ENCODE results near the gene ATP9B.
"Not testable (repeated sequence)": the region's sequence is repeated elsewhere in the genome, so short reads cannot be mapped to it uniquely, and the experiment has no call there.

The ATP9B gene

DNA sequence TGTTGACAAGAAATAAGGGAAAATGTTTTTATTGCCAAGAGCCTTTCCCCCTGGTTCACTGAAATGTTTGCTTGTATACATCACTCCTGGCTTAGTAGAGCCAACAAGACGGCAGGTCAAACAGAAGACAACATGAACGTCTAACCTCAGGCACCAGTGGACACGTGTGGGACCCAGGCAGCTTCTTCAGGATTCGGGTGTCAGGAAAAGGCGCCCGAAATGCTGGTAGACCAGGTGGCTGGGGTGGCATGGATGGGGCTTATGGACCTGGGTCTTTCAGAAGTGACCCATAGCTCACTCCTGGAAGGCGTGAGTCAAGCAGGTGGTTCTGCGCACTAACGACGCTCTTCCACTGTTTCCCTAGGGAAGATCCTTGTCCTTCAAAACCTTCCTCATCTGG lies 303.3 kb downstream of the ATP9B start:
- no peak for DNase-seq

DNA sequence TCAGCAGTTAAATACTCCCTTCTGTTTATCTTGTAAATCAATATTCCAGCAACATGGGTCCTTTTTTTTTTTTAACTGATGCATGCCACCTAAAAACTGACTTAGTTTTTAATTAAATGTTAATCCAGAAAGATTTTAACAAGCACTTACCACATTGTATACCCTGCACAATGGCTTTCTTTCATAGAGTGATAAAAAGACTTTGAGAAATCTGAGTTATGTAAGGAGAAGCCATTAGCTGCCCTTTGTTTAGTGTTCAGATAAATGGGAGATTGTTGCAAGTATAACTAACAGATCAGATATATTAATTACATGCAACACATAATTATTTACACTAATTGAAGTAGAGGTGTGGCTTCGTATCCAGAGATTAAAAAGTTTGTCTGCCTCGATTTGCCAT lies 303.8 kb downstream of the ATP9B start:
- no peak for DNase-seq

- no peak for DNase-seq
Measured at GRCh38 chr18:79373736-79374135, 304.5 kb downstream of the ATP9B start.

DNA sequence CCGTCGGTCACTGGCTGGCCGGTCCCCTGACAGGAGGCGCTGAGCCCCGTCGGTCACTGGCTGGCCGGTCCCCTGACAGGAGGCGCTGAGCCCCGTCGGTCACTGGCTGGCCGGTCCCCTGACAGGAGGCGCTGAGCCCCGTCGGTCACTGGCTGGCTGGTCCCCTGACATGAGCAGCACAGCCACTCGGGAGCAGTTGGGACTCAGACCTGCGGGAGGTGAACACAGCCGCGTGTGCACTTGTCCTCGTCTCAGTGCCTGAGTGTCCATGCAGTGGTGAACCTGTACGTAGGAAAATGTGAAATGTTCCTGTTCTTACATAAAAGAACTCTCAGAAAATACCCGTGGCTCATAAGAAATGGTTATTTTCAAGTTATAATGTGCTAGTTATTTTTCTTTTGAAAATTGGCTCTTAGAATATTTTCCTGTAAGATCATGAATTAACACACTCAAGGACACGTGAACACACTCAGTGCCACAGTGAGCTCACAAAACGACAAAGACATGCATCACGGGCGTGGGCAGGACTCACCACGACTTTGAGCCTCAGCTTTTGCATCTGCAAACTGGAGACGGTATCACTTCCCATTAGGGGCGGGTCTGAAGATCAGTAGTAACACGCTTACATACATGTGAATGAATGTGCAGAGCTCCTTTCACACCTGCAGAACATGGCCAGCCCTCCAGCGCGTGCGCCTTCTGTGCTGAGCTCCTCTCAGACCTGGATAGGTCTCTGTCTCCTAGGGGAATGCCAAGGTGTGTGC lies 305.4 kb downstream of the ATP9B start:
- no peak for DNase-seq

- DNase-seq = no peak
Measured at GRCh38 chr18:79375441-79376154, 306.4 kb downstream of the ATP9B start.

DNA sequence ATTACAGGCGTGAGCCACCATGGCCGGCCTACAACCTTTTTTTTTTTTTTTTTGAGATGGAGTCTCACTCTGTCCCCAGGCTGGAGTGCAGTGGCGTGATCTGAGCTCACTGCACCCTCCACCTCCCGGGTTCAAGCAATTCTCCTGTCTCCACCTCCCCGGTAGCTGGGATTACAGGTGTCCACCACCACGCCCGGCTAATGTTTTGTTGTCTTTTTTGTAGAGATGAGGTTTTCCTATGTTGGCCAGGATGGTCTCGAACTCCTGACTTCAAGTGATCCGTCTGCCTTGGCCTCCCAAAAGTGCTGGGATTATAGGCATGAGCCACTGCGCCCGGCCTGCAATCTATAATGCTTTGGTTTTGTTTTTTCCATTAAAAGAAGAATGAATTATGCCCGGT lies 307.5 kb downstream of the ATP9B start:
- not testable (repeated sequence) for DNase-seq

DNA sequence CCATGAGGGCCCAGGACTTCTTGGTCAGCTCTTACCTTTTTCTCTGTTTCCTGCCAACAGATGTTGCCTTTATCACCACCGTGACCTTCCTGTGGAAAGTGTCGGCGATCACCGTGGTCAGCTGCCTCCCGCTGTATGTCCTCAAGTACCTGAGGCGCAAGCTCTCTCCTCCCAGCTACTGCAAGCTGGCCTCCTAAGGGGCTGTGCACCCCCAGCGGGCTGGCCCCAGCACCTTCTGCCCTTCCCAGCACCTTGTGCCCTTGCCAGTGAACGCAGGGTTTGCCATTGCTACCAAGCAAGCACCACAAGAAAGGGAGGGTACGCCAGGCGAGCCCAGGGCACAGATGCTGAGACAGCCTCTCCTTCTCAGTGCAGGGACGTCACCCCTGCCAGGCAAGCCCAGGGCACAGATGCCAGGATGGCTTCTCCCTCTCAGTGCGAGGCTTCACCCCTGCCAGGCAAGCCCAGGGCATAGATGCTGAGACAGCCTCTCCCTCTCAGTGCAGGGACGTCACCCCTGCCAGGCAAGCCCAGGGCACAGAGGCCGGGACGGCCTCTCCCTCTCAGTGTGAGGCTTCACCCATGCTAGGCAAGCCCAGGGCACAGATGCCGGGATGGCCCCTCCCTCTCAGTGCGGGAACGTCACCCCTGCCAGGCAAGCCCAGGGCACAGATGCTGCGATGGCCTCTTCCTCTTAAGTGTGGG lies 308.1 kb downstream of the ATP9B start:
- DNase-seq = no peak

GRCh38 chr18:79378536-79379250 lies 309.5 kb downstream of the ATP9B start:
- peak; percentile 85 for DNase-seq

DNA sequence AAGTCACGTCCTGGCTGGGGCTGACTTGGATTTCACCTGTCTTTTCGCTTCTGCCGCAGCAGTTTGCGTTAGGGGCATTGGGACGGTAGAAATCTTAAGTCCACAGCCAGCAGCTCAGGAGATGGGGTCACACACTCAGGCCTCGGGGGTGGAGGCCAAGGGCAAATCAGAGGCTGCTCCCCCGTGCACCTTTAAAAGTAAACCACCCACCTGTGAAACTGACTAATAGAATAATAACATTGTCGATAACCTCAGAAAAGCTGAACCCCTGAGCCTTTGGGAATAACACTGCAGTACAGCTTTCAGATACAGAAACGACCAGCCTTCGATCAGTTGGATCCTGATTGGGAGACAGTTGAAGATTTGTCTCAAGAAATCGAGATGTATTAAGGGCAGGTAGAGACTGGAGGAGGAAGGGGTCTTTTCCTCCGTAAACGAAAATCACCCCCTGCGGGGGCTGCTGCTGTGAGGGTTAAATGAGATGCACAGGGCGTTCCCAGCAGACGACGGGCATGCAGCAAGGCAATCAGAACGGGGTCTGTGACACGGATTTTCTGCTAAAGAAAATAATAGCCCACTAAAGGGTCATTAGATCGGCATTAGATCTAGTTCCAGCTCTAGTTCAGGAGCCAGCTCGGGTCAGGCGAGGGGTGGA lies 310.2 kb downstream of the ATP9B start:
- DNase-seq = no peak

- DNase-seq = no peak
Measured at GRCh38 chr18:79379931-79380815, 311.0 kb downstream of the ATP9B start.

GRCh38 chr18:79380816-79381806 lies 311.9 kb downstream of the ATP9B start:
- DNase-seq = peak; percentile 71

GRCh38 chr18:79381811-79382311 lies 312.7 kb downstream of the ATP9B start:
- DNase-seq = no peak

DNA sequence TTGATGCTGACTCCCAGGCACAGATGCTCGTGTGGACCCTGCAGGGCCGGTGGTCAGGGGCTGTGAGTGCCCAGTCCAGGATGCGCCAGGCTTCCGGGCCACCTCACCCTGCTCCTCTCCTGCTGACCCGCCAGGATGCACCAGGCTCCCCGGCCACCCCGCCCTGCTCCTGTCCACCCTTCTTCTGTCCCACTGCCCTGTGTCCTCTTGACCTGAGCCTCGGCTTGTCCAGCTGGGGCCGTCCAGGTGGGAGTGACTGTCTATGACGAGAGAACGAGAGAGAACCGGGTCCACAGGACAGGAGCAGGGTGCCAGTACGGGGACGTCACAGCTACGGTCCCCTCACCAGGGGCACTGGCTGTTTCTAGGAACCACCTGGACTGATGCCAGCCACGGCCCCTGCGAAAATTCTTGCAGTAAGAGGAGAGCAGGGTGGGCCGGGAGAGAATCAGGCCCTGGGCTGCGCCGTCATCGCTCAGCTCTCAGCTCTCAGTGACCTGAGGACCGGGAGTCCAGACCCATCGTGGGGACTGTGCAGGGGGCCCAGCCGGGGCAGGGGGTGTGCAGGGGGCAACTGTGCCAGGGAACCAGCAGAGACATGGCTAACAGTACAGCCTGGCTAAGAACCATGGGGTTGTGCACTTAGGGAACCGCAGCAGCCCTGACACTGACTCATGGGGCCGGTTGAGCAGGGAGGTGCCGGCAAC lies 313.6 kb downstream of the ATP9B start:
- DNase-seq = no peak

DNA sequence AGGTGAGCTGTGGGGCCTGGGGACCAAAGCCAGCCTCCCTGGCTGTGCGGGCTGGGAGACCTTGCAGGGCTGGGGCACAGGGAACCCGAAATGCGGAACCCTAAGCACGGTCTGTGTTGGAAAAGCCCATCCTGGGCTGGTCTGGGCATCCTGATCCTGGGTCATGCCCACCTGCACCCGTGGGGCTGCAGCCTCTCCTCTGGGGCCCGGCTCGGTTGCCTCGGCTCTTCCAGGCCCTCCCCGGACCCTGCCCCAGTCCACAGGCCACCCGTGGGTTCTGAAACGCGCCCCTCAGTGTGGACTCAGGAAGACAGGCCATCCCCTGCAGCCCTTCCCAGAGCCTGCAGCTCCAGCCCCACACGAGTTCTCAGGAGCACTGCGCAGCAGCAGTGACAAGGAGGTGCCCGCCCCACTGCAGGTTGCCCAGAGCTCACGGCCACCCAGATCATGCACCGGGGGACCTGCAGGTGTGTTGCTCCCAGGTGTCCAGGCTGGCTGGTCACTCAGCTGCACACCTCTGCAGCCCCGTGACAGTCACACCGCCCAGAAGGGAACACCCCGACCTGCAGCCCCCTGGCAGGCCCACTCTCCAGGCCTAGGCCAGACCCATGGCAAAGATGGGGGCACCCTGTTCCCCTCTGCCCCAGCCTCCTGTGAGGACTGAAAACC lies 314.3 kb downstream of the ATP9B start:
- DNase-seq = no peak

- no peak for DNase-seq
Measured at GRCh38 chr18:79384151-79384807, 315.1 kb downstream of the ATP9B start.

- no peak for DNase-seq
Measured at GRCh38 chr18:79384834-79385233, 315.6 kb downstream of the ATP9B start.

DNA sequence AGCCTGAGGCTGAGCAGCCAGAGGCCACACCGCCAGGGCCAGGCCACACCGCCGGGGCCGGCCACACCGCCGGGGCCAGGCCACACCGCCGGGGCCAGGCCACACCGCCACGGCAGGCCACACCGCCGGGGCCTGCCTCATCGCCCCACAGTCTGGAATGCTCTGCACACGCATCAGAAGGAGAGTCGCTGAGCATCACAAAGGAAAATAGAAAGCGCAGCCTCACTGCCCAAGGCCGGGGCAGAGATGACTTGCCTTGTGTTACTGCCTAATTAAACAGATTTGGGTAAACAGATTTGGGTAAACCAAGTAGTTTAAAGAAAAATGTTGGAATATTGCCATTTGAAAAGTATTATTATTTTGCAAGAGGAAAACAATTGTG lies 316.1 kb downstream of the ATP9B start:
- no peak for DNase-seq

DNA sequence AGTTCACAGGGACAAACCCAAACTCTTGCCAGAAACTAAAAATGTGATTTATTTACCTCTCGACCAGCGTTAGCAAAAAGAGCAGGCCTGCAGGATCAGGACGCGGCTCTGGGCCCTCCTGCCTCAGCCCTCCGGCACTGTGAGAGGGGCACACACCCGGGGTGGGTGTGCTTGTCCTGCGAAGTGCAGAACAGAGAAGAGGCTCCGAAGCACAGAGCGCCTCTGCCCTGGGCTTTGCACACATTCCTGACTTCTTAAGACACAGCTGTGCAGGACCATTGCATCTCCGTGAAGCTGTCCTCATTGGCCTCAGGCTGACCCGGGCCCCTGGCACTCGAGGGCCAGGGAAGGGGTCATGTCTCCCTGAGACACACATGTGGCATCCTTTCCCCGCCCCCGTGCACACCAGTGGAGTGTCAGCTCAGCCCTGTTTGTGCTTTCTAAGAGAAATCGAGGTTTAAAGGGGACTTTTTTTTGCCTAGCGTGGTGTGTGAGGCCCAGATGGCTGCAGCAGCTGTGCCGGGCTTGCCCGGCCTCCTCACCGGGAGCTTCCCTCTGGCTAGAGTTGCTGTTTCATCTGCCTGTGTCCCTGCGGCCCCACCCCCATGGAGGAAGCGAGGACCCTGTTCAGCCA lies 316.6 kb downstream of the ATP9B start:
- DNase-seq = no peak
